Osteoblast (primary cell): ENCODE results near the gene LMO3. TPM values are rescaled to one million over a fixed set of nuclear protein-coding genes. Genes with fewer than 3 reads are reported as not detected.

Experiments used
- DNase-seq: peaks from one replicate; pipeline ENCODE4 v3.0.0; 2011; ENCODE audit warnings: low spot score, mixed read lengths; ENCODE audit not compliant: insufficient read length; ENCODE audit errors: missing footprints
- H2AFZ ChIP-seq: 2 replicates; pipeline ENCODE4 v1.6.0; 2011; ENCODE audit warnings: mild to moderate bottlenecking, low read length
- H3K27ac ChIP-seq: 2 replicates; pipeline ENCODE4 v1.5.1; 2011; ENCODE audit warnings: mild to moderate bottlenecking, low read depth, low read length, moderate library complexity
- H3K27me3 ChIP-seq: 2 replicates; pipeline ENCODE4 v1.6.0; 2012; ENCODE audit warnings: mild to moderate bottlenecking, control low read depth, inconsistent platforms, low read length, moderate library complexity; ENCODE audit not compliant: insufficient read depth
- H3K36me3 ChIP-seq: 2 replicates; pipeline ENCODE4 v1.5.1; 2011; ENCODE audit warnings: mild to moderate bottlenecking, low read length, control low read depth, moderate library complexity; ENCODE audit not compliant: insufficient read depth
- H3K4me1 ChIP-seq: 2 replicates; pipeline ENCODE4 v1.5.1; 2011; ENCODE audit warnings: mild to moderate bottlenecking, low read length, control low read depth, moderate library complexity; ENCODE audit not compliant: insufficient read depth
- H3K4me2 ChIP-seq: 2 replicates; pipeline ENCODE4 v1.6.0; 2011; ENCODE audit warnings: mild to moderate bottlenecking, low read length; ENCODE audit not compliant: insufficient read depth
- H3K4me3 ChIP-seq: fragments of 200-600 bp; sonication (generic); 3 replicates; pipeline ENCODE4 v1.5.1; 2012; ENCODE audit warnings: mild to moderate bottlenecking, low read length, inconsistent platforms; ENCODE audit not compliant: insufficient read depth
- H3K79me2 ChIP-seq: 2 replicates; pipeline ENCODE4 v1.6.0; 2012; ENCODE audit warnings: mild to moderate bottlenecking, low read length, control low read depth, inconsistent platforms; ENCODE audit not compliant: insufficient read depth
- H3K9me3 ChIP-seq: 2 replicates; pipeline ENCODE4 v1.5.1; 2011; ENCODE audit warnings: low read depth, low read length, control low read depth
- H4K20me1 ChIP-seq: 2 replicates; pipeline ENCODE4 v1.6.0; 2012; ENCODE audit warnings: mild to moderate bottlenecking, low read length, control low read depth; ENCODE audit not compliant: insufficient read depth
- CTCF ChIP-seq: IDR thresholded peaks from 2 replicates; pipeline ENCODE4 v1.5.1; 2011; ENCODE audit warnings: mild to moderate bottlenecking, low read depth, low read length, moderate library complexity; ENCODE audit errors: extremely low read depth
- total RNA-seq: library from RNA; depleted of rRNA; stranded (reverse); fragments of >200 nt; gene quantifications from 2 replicates; pipeline ENCODE4 v1.2.3, GENCODE V29; 2012

Gene LMO3
- total RNA-seq, 1 donor = 3.3 TPM

GRCh38 chr12:16593546-16593945 is 12.4 kb downstream of the LMO3 start:
- no peak overlapping the region for H3K27ac ChIP-seq
- no peak for DNase-seq
- no peak overlapping the region for H2AFZ ChIP-seq
- no peaks in the 10 kb centered on the region for H3K79me2 ChIP-seq
- H3K36me3 ChIP-seq = no peaks in the 10 kb centered on the region
- TF ChIP-seq CTCF = no peak
- no peak overlapping the region for H3K4me2 ChIP-seq
- H3K4me3 ChIP-seq = no peak overlapping the region
- H3K9me3 ChIP-seq = no peaks in the 10 kb centered on the region
- H3K4me1 ChIP-seq = no peaks in the 10 kb centered on the region
- no peaks in the 10 kb centered on the region for H3K27me3 ChIP-seq
- no peaks in the 10 kb centered on the region for H4K20me1 ChIP-seq

GRCh38 chr12:16590645-16591044 is 15.3 kb downstream of the LMO3 start:
- TF ChIP-seq CTCF = no peak
- DNase-seq = no peak
- Histone ChIP-seq H3K36me3 (no peaks in the 10 kb centered on the region), H3K27ac (no peak overlapping the region), H3K4me2 (no peak overlapping the region), H3K27me3 (no peaks in the 10 kb centered on the region), H3K4me3 (no peak overlapping the region), H4K20me1 (no peaks in the 10 kb centered on the region), H2AFZ (no peak overlapping the region), H3K9me3 (no peaks in the 10 kb centered on the region), H3K79me2 (no peaks in the 10 kb centered on the region), H3K4me1 (no peaks in the 10 kb centered on the region)

GRCh38 chr12:16588812-16589211 is 17.1 kb downstream of the LMO3 start:
- Histone ChIP-seq H2AFZ (no peak overlapping the region), H3K9me3 (no peaks in the 10 kb centered on the region), H3K36me3 (no peaks in the 10 kb centered on the region), H3K27me3 (no peaks in the 10 kb centered on the region), H3K4me3 (no peak overlapping the region), H3K4me1 (no peaks in the 10 kb centered on the region), H3K4me2 (no peak overlapping the region), H4K20me1 (no peaks in the 10 kb centered on the region), H3K79me2 (no peaks in the 10 kb centered on the region), H3K27ac (no peak overlapping the region)
- TF ChIP-seq CTCF = no peak
- no peak for DNase-seq

GRCh38 chr12:16587514-16587913 is 18.4 kb downstream of the LMO3 start:
- no peaks in the 10 kb centered on the region for H3K9me3 ChIP-seq
- no peaks in the 10 kb centered on the region for H3K27me3 ChIP-seq
- no peak for DNase-seq
- no peak overlapping the region for H3K4me2 ChIP-seq
- H3K4me3 ChIP-seq = no peak overlapping the region
- TF ChIP-seq CTCF = no peak
- no peaks in the 10 kb centered on the region for H3K4me1 ChIP-seq
- no peaks in the 10 kb centered on the region for H4K20me1 ChIP-seq
- H3K27ac ChIP-seq = no peak overlapping the region
- no peak overlapping the region for H2AFZ ChIP-seq
- no peaks in the 10 kb centered on the region for H3K36me3 ChIP-seq
- no peaks in the 10 kb centered on the region for H3K79me2 ChIP-seq
